HG02571 (cell line): ENCODE measurements around the gene SHB.
A peak's percentile ranks its signal among the peaks of the same experiment; 100 is the strongest.
"Not testable (repeated sequence)": the region's sequence is repeated elsewhere in the genome, so short reads cannot be mapped to it uniquely, and the experiment has no call there.

Source experiments
- ATAC-seq: cut with Tn5 transposase; IDR thresholded peaks from one replicate; pipeline ENCODE4 v1.9.1; 2021; ENCODE audit warnings: mild to moderate bottlenecking, moderate library complexity; ENCODE audit not compliant: unreplicated experiment

The SHB gene

DNA sequence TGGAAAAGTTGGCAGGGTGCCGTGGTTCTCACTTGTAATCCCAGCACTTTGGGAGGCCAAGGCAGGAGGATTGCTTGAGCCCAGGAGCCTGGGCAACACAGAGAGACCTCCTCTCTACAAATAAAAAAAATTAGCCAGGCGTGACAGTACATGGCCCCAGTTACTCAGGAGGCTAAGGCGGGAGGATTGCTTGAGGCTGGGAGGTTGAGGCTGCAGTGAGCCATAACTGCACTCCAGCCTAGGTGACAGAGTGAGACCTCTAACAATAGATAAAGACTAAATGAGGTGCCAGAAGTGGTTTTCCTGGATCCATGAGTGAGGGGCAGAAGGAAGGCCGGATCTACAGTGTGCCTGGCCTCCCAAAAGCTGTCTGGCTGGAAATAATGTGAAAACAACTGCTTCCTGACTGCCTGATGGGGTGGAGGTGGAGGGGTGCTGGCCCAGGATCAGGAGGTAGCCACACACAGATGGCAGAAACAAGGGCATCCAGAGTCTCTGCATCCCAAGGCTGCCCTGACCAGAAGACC lies 4.1 kb downstream of the SHB start:
- no peak for ATAC-seq

DNA sequence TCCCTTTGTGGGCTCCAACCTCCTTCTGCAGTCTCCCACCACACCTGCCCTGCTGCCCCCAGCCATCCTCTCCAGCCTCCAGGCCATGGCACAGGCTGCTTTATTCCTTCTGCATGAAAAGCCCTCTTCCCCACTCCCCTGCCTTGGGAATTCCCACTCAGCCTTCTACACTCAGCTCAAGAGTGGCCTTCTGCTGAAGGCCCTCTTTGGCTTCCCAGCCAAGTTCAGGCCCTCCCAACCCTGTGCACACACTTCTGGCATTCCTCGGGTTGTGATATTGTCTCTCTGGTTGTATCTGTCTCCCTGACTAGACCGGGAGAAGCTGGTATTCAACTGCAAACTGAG lies 5.7 kb downstream of the SHB start:
- ATAC-seq: no peak

DNA sequence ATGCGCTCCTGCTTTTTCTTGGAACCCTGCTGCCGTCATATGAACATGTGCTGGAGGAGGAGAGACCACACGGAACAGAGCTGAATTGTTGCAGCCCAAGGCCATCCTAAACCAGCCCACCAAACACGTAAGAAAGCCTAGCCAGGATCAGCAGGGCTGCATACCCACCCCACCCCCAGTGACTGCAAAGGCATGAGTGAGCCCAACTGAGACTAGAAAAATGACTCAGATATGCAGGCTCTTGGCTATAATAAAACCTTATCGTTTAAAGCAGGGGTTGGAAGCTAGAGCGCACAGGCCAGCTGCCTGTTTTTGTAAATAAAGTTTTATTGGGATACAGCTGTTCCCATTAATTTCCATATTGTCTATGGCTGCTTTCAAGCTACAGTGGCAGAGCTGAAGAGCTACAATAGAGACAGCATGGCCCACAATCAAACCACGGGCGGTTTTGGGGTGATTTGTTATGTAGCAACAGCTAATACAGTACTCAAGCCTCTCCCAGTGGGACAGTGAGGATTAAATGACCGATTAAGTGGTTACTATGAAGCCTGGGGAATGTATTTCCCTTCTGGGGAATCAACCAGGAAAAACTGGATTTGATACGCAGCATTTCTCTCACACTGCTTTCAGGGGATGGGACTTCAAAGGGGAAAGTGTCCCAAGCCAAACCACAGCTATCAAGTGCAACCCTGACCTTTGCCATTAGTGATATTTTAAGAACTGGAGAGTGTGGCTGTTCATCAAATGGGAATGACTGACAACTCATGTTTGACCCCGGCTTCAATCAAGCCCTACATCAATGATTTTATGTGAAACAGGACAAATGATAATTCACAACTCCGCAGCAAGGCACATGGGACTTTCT lies 6.3 kb downstream of the SHB start:
- ATAC-seq: no peak

DNA sequence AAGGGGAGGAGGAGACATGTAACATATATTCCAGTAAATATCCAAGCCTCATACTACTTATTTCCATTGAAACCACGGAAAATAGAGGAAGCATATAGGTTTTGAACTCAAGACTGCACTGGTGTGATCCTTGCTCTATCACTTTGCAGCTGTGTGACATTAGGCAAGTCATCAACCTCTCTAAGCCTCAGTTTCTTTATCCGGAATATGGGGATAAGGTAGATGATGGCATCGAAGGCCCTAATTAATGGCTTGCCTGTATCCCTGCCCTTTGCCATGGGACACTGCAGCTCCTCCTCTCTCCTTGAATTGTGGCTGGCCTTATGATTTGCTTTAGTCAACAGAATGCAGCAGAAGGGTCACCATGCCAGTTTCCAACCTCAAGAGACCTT lies 6.9 kb downstream of the SHB start:
- no peak for ATAC-seq

DNA sequence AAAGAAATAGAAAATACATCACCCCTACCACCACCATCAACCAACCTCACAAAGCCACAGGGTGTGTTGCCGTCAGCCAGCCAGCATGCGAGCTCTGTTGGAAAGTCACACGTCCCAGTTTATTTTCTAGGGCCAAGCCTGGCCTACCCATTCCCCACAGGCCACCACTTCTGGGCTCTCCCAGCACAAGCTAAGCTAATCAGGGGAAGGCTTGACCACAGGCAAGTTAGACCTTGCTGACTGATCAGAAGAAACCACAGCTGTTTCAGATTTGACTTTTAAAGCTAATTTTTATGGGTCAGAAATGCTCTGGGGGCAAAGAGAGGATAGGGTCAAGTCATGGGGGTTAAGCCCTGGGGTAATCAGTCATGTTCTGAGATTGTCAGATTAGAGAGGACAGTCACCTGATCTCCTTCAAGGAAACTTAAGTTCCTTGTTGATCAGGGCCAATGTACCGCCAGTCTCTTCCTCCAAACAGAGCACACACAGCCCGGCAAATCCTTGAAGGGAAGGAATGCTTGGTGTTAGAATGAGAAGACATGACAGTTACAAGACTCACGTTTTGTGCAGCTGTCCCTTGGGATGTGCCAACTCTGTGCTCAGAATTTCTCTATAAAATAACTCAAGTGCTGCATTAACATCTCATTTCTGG lies 7.6 kb downstream of the SHB start:
- ATAC-seq: peak; percentile 70

DNA sequence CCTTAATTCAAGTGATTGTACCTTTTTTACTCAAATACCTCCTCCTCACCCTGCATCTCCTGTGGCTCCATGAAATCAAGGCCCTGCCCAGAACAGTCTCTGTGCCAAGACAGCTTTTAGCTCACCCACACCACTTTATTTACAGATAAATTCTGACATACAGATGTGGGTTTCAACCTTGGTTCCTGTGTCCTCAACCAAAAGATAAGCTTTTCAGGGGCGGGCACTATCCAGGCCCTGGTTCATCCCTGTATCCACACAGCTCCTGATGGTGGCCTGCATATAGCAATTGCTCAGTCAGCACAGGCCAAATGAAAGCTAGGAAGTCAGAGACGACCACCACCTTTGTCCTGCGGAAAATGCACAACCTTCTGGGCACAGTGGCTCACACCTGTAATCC lies 8.3 kb downstream of the SHB start:
- ATAC-seq: no peak

DNA sequence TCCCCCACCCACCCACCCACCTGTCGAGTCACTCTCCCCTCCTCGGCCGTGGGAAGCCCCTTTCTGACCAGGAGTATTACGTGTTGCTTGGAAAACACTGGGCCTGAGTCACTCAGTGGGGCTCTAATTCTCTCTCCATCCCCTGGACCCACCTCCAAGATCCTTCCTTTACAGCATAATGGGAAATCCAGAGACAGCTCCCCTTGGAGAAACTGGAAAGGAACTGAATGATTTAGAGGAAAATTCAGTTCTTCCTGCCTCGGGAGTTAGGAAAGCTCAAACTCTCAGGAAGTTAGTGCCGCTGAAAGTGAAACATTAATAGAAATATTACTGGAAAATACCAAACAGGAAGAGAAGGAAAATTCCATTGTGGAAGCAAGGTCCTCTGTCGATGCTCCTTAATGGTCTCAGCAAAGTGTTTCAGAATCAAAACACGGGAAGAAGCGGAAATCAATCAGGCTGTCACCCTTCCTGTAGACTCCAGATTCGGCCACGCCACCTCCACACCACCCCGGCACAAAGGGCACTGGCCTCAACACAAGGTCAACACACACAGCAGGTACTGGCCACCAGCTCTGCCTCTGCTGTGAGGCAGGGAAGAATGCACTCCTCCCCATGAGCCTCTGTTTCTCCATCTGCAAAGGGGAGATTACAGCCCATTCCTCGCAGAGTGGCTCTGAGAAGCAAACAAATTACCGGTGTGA lies 9.6 kb downstream of the SHB start:
- ATAC-seq: no peak

DNA sequence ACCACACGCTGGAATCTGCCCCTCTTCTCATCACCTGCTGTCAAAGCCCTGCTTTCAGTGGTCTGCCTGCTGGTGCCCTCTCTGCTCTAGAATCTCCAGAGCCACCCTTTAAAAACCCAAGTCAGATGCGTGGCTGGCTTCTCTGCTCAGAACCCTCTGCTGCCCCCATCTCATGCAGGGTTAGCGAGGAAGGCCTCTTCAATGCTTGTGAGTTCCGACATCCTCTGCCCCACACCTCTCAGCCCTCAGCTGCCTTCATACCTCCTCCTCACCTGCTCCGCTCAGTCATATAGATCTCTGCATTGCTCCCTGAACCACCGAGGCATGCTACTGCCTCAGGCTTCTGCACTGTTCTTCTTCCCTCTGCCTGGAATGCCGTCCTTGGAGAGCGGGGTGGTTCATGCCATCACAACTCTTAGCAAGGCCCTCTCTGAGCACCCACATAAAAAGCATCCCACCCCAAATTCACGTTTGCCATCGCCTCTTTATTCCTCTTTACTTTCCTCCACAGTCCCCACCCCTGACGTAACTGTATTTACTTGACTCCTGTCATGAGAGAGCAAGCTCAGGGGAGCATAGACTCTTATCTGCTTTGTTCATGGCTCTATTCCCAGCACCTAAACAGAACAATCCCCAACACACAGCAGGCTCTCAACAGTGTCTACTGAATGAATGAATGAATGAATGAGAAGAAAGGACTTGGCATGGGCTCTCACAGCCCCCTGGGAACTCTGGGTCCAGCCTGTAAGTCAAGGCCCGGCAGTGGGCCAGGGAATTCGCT lies 10.4 kb downstream of the SHB start:
- ATAC-seq: no peak

DNA sequence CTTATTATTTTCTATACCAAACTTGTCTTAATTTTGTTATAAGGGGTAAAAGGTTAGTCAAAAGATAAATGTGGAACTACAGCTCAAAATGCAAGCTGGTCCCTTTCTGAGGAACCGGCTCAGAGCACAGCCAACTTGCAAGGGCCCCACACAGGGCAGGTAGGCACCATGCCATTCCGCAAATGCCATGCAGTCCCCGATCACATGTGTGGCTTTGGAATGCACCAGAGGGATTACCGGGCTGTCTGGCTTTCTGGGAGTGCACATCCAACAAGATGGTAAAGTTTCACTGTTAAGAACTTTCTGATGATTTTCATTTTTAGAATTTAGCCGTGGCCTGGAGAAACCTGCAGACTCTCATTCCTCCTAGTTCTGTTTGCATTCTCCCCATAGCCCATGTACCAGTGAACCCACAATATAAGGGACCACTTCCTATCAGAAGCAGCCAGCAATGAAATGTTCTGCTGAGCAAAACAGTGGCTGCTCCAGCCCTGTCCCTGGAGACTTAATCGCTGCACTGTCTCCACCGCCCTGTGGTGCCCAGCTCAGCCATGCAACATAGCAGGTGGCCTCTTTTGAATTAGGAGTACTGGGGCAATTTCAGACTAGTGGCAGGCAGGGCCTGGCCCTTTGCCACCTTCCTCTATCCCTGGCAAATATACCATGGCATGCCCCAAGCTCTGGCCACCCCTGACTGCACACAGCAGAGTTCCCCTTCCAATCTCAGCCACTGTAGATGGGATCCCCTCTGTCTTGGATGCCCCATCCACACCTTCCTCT lies 11.4 kb downstream of the SHB start:
- ATAC-seq: no peak

DNA sequence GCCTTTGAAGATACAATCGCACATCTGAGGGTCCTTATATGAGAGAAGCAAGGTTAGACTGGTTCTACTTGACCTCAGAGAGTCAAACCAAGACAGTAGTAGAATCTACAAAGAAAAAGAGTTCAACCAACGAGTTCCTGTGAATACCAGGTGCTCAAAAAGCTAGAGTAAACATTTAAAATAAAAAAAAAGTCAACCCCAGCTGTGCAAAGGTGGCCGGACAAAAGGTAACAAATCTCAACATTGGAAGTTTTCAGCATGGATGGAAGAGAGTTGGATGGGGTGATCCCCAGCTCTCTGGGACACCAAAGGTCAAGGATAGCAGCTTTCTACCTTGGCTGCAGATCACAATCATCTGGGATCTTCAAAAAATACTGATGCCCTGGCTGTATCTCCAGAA lies 14.4 kb downstream of the SHB start:
- ATAC-seq: no peak

DNA sequence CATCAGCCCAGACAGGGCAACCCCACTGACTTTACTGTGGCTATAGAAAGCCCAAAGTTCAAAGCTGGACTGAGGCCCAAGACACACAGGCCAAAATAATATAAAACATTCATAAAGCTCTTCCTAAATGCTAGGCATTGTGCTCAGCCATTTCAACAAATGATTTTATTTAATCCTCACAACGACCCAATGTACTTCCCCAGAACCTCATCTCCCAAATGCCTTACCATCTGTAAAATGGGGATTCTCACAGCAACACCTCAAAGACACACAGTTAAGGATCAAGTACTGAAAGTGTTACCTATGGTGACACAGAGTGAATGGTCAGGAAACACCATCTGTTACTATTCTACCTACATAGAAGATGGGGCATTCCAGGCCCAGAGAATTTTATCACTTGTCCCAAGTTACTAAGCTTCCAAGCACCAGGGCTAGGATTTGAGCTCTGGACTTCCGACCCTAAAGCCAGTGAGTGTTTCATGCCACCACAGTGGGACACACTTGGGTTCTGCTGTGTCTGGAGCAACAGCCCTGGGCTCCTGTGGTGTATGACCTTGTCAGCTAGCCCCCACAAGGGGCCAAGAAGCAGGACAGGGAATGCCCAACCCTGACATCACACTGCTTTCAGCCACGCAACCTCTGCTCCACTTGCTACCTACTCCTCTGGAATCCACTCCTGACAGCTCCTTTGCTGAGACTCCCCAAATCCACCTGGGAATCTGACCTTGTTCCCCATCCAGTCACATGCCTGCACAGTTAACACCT lies 15.1 kb downstream of the SHB start:
- no peak for ATAC-seq

DNA sequence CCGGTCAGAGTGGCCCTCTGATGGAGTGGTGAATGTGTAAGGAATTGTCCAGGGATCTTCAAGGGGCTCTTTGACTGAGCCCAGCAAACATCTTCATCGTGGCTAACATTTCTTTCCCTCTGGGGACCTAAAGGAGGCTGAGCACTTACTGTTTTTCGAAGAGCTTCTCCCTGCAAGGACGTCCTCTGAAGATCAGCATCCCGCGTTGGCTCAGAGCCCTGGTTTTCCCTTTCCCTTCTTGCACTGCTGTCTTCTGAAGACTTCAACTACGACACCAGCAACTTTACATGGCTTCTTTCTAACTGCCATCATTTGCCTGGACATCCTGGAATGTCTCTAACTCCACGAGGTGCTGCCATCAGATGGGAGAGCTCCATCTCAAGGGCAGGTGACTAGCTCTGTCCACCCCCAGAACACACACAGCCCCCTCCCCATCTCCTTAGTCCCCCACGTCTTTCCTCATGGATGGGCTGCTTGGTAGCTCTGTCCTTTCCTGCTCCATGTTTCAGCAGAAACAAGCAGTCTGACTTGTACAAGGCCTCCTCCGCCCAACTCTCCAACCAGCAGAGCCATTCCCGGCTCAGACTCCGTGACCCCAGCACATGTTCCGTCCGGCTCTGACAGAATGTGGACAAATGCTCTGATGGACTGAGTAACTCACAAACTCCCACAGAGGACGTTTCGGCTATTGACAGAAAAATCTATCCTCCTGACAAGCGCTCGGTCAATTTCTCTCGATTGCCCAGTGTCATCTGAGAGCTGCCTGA lies 17.1 kb downstream of the SHB start:
- ATAC-seq: no peak

DNA sequence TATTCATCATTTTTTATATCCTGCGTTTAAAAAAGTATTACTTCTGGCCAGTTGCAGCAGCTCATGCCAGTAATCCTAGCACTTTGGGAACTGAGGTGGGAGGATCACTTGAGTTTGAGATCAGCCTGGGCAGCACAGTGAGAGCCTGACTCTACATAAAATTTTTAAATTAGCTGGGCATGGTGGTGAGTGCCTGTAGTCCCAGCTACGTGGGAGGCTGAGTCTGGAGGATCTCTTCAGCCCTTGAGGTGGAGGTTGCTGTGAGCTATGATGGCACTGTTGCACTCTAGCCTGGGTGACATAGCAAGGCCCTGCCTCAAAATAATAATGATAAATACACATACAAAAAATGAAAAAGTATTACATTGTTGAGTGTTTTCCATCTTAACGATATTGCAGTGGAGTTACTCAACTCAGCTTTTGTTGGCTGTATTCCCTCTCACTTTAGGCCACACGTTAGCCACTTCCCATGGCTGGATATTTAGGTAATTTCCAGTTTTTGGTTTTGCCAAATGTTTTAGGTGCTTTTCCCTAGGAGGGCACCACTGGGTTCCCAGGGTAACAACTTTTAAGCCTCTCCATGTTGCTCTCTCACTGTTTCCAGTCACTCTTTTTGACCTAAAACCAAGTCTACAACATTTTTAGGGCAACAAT lies 20.6 kb downstream of the SHB start:
- no peak for ATAC-seq

DNA sequence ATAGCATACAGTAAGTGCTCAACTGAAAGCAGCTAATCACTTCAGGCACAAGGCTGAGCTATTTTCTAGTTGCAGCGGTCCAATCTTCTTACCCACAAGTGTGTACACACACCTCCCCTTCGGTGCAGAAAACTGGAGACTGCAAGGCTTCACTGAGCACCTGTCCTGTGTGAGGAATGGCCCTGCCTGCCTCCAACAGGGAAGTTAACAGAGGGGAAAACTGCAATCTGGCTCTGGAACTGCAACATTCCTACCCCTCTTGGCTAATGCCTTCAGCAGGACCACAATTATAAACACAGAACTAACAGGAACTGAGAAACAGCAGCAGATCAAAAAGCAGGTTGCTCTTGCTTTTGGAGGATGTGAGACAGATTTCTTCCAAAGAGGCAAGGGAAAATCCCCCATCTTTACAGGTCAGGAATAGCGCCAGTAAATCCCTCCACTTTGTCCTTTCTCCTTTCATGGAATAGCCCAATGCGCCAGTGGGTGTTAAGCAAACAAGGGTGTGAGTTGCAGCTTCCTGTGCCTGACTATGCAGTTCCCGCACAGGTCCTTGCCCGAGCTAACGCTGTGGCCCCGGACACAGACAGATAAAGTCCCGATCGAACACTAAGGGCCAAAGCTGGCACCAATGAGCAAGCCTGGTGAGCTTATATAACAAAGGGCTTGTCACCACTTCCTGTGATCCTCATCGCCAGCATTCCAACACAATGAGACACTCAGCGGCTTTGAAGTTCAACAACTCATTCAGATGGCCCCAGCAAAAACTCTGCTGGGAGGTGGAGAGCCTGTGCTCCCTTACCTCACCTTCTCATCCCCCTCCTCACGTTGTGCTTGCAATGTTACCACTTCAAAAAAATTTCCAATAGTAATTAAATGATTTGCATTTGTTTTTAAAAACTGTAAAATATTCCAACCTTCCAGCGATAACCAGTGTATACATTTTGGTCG lies 21.5 kb downstream of the SHB start:
- ATAC-seq: no peak

DNA sequence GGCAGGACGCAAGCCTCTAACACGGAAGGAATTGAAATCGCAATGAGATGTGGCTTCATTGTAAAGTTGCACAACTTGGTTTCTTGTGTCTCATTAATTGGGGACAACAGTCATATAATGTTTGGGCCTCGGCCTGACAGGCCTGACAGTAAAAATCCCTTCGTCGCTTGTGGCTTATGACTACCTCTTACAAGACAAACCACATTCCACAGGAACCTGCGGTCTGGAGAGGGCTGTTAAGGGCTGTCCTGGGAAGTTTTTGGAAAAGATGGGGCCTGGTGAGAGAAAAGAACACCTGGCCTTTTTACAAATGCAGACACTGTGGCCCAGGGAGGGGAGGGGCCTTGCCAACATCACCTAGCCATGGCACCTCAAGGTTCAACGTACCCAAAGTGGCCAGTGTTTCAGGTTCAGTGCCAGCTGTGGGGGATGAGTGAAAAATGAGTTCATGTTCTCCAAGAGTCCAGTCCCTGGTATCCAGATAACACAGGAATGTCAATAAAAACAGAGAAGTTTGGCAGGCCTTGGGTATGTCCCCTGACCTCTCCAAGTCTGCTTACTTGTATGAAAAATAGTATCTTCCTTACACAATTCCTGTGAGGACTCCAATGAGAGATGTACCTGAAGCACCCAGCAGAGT lies 22.2 kb downstream of the SHB start:
- ATAC-seq: no peak

DNA sequence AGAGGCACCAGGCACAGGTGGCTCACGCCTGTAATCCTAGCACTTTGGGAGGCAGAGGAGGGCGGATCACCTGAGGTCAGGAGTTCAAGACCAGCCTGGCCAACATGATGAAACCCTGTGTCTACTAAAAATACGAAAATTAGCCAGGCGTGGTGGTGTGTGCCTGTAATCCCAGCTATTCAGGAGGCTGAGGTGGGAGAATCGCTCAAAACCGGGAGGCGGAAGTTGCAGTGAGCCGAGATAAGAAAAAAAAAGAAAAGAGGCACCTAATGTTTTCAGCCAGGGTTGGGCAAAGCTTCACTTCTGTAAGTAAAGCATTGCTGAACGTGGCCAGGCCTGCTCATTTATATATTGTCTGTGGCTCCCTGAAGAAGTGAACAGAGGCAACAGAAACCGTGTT lies 23.1 kb downstream of the SHB start:
- ATAC-seq: not testable (repeated sequence)

DNA sequence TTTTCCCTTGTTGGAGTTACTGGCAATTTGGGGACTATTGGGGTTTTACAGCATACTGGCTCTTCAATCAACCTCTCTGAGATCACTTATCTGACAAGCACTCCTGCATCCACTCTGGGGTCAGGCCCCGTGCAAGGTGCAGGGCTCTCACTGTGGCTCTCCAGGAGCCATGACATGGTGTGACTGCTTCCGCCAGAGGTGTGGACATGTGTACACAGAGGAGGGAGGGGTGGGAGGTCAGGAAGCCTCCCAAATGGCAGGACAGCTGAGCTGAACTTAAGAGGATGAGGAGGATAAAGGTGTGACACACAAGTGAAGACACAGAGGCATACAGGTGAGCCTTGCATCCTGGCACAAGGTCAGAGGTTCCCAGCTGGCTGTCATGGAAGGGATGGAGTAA lies 24.3 kb downstream of the SHB start:
- no peak for ATAC-seq
